Cortex of kidney (tissue), 1 donor: ENCODE measurements around the gene TMEM163.
"Not testable (repeated sequence)": the region's sequence is repeated elsewhere in the genome, so short reads cannot be mapped to it uniquely, and the experiment has no call there.

Source experiments
- DNase-seq: peaks from one replicate; lab custom pipeline; 2025; lab: John Stamatoyannopoulos, UW

The TMEM163 gene

GRCh38 chr2:134581877-134582546 is 136.8 kb downstream of the TMEM163 start:
- DNase-seq, result no peak

- no peak for DNase-seq
These were observed 140.5 kb downstream of the TMEM163 start for GRCh38 chr2:134578316-134578715.

- no peak for DNase-seq
These were observed 142.3 kb downstream of the TMEM163 start for GRCh38 chr2:134576478-134576877.

GRCh38 chr2:134575888-134576287 is 142.9 kb downstream of the TMEM163 start:
- DNase-seq, result no peak

- no peak for DNase-seq
These were observed 144.0 kb downstream of the TMEM163 start for GRCh38 chr2:134574611-134575330.

- no peak for DNase-seq
These were observed 145.1 kb downstream of the TMEM163 start for GRCh38 chr2:134573724-134574123.

GRCh38 chr2:134573085-134573370 is 145.8 kb downstream of the TMEM163 start:
- no peak for DNase-seq

- DNase-seq, result no peak
These were observed 146.3 kb downstream of the TMEM163 start for GRCh38 chr2:134572314-134573084.

GRCh38 chr2:134570676-134571075 is 148.1 kb downstream of the TMEM163 start:
- DNase-seq, result no peak

GRCh38 chr2:134568413-134568812 is 150.4 kb downstream of the TMEM163 start:
- DNase-seq, result no peak

- DNase-seq, result no peak
These were observed 151.1 kb downstream of the TMEM163 start for GRCh38 chr2:134567666-134568065.

GRCh38 chr2:134564955-134565354 is 153.8 kb downstream of the TMEM163 start:
- not testable (repeated sequence) for DNase-seq

GRCh38 chr2:134564549-134564948 is 154.3 kb downstream of the TMEM163 start:
- no peak for DNase-seq

GRCh38 chr2:134558208-134558830 is 160.5 kb downstream of the TMEM163 start:
- no peak for DNase-seq

GRCh38 chr2:134555411-134555810 is 163.4 kb downstream of the TMEM163 start:
- no peak for DNase-seq

- no peak for DNase-seq
These were observed 165.1 kb downstream of the TMEM163 start for GRCh38 chr2:134553657-134554056.

GRCh38 chr2:134550566-134551164 is 168.1 kb downstream of the TMEM163 start:
- DNase-seq, result no peak

- DNase-seq, result no peak
These were observed 169.7 kb downstream of the TMEM163 start for GRCh38 chr2:134549104-134549503.

- no peak for DNase-seq
These were observed 177.8 kb downstream of the TMEM163 start for GRCh38 chr2:134540990-134541389.

- DNase-seq, result no peak
These were observed 178.8 kb downstream of the TMEM163 start for GRCh38 chr2:134539981-134540380.

- DNase-seq, result no peak
These were observed 181.1 kb downstream of the TMEM163 start for GRCh38 chr2:134537702-134538101.

GRCh38 chr2:134537121-134537520 is 181.7 kb downstream of the TMEM163 start:
- no peak for DNase-seq
